Endothelial cell of umbilical vein (primary cell): ENCODE data around the gene BCR. TPM values are rescaled to one million over a fixed set of nuclear protein-coding genes. Genes with fewer than 3 reads are reported as not detected.

Source experiments
- BruUV-seq: library from RNA; stranded (reverse); fragments of 400-500 nt; replicated peaks from 2 replicates; lab custom pipeline; 2021; lab: Mats Ljungman, UMichigan
- CTCF ChIA-PET: fragments of 300-600, 350-600 bp; sonication (Branson Sonifier 250); formaldehyde crosslinking; loops from one replicate; lab custom pipeline; 2021; ENCODE audit warnings: antibody characterized with exemption, inconsistent platforms; lab: Charles Lee
- POLR2A ChIA-PET: fragments of 300-600, 350-600 bp; sonication (Branson Sonifier 250); formaldehyde crosslinking; loops from one replicate; lab custom pipeline; 2021; ENCODE audit warnings: antibody characterized with exemption, inconsistent platforms; lab: Charles Lee
- DNase-seq: peaks from one replicate; pipeline ENCODE4 v3.0.0-alpha.2; 2011; ENCODE audit warnings: low read depth, low spot score
- FAIRE-seq: peaks from 2 replicates; lab custom pipeline; 2011; peaks lifted over from hg19 to GRCh38; lab: Jason Lieb, UNC
- H2AFZ ChIP-seq: 2 replicates; pipeline ENCODE4 v1.6.0; 2012; ENCODE audit warnings: low read depth, low read length, control low read depth, inconsistent platforms
- H3K27ac ChIP-seq: 2 replicates; pipeline ENCODE4 v1.5.1; 2011; ENCODE audit warnings: low read depth, mild to moderate bottlenecking, control low read depth, low read length, moderate library complexity; ENCODE audit not compliant: insufficient read depth
- H3K27me3 ChIP-seq, 2 experiments: 2 replicates each; pipeline versions ENCODE4 v1.6.0 to v1.6.1; 2011; ENCODE audit warnings: low read length in 2 of 2, mixed read lengths in 1 of 2; ENCODE audit not compliant: control insufficient read depth in 2 of 2, insufficient read depth in 2 of 2
- H3K36me3 ChIP-seq, 2 experiments: 2 replicates in 1 of 2; 3 replicates in 1 of 2; pipeline ENCODE4 v1.5.1; 2011; ENCODE audit warnings: low read length in 2 of 2, mild to moderate bottlenecking in 1 of 2, moderate library complexity in 1 of 2; ENCODE audit not compliant: control insufficient read depth in 2 of 2, insufficient read depth in 2 of 2; ENCODE audit errors: extremely low read depth in 1 of 2
- H3K4me1 ChIP-seq: 3 replicates; pipeline ENCODE4 v1.5.1; 2011; ENCODE audit warnings: mild to moderate bottlenecking, low read length; ENCODE audit not compliant: control insufficient read depth, insufficient read depth; ENCODE audit errors: extremely low read depth
- H3K4me2 ChIP-seq: 2 replicates; pipeline ENCODE4 v1.6.1; 2011; ENCODE audit warnings: low read length, control low read depth, mixed read lengths; ENCODE audit not compliant: insufficient read depth
- H3K4me3 ChIP-seq, 3 experiments: fragments of 200-600 bp in 1 of 3; sonication (generic), shearing (Covaris generic) in 1 of 3; replicated peaks in 1 of 3; 2 replicates each; pipeline ENCODE4 v1.5.1; 2011 to 2016; ENCODE audit warnings: control low read depth in 3 of 3, low read length in 3 of 3, mild to moderate bottlenecking in 2 of 3, inconsistent platforms in 1 of 3, low read depth in 1 of 3, moderate library complexity in 1 of 3; ENCODE audit not compliant: insufficient read depth in 1 of 3
- H3K79me2 ChIP-seq: 2 replicates; pipeline ENCODE4 v1.6.0; 2012; ENCODE audit warnings: low read length, inconsistent platforms; ENCODE audit not compliant: control insufficient read depth, insufficient read depth
- H3K9ac ChIP-seq: replicated peaks from 2 replicates; pipeline ENCODE3; 2011; ENCODE audit warnings: low read length, control low read depth; ENCODE audit not compliant: insufficient read depth; ENCODE audit errors: extremely low read depth
- H3K9me1 ChIP-seq: replicated peaks from 3 replicates; pipeline ENCODE4 v1.6.0; 2011; ENCODE audit warnings: mild to moderate bottlenecking, low read length; ENCODE audit not compliant: control insufficient read depth, insufficient read depth; ENCODE audit errors: extremely low read depth
- H3K9me3 ChIP-seq: replicated peaks from 2 replicates; pipeline ENCODE4 v1.5.1; 2012; ENCODE audit warnings: low read length, inconsistent platforms; ENCODE audit not compliant: control insufficient read depth, insufficient read depth
- H4K20me1 ChIP-seq: replicated peaks from 2 replicates; pipeline ENCODE3; 2011; ENCODE audit warnings: mild to moderate bottlenecking, low read length; ENCODE audit not compliant: control insufficient read depth, insufficient read depth; ENCODE audit errors: extremely low read depth
- EZH2 ChIP-seq: IDR thresholded peaks from 2 replicates; pipeline ENCODE4 v1.6.1; 2012; ENCODE audit warnings: borderline replicate concordance, low read depth, mild to moderate bottlenecking, moderate library complexity, low read length, inconsistent platforms; ENCODE audit not compliant: severe bottlenecking
- FOS ChIP-seq: IDR thresholded peaks from 2 replicates; pipeline ENCODE4 v1.6.1; 2011; ENCODE audit warnings: mild to moderate bottlenecking, low read length, moderate library complexity, borderline replicate concordance; ENCODE audit not compliant: insufficient read depth
- GATA2 ChIP-seq: IDR thresholded peaks from 2 replicates; pipeline ENCODE4 v1.7.0; 2011; ENCODE audit warnings: low read depth, mild to moderate bottlenecking, moderate library complexity, mixed read lengths, low read length; ENCODE audit not compliant: insufficient read length, insufficient read depth
- JUN ChIP-seq: IDR thresholded peaks from 2 replicates; pipeline ENCODE4 v1.6.1; 2011; ENCODE audit warnings: borderline replicate concordance, low read depth; ENCODE audit not compliant: insufficient read length, insufficient read depth
- MYC ChIP-seq: IDR thresholded peaks from one replicate; pipeline ENCODE4 v1.6.1; 2011; ENCODE audit warnings: mild to moderate bottlenecking, low read depth, low read length
- POLR2A ChIP-seq: IDR thresholded peaks from 2 replicates; pipeline ENCODE4 v1.6.1; 2012; ENCODE audit warnings: low read depth, mild to moderate bottlenecking, control low read depth, low read length
- POLR2AphosphoS5 ChIP-seq: IDR thresholded peaks from 2 replicates; pipeline ENCODE4 v1.6.1; 2012; ENCODE audit warnings: low read depth, mild to moderate bottlenecking, control low read depth, low read length, moderate library complexity; ENCODE audit not compliant: insufficient read depth
- dilution Hi-C: fragments of 300-500 bp; cut with MboI; formaldehyde crosslinking; loops from one replicate; pipeline ENCODE4 v1.15.0; 2019; ENCODE audit warnings: low sequenced_read_pairs; ENCODE audit not compliant: extremely low pct_ligation_motif_present
- intact Hi-C: fragments of 100-400 bp; cut with micrococcal nuclease; formaldehyde crosslinking; loops from one replicate; pipeline ENCODE4 v1.10.0; 2022
- polyA plus RNA-seq, 4 experiments: library from polyadenylated mRNA; depleted of rRNA in 3 of 4; stranded (reverse) in 3 of 4; unstranded in 1 of 4; fragments of >200 nt; gene quantifications; 2 replicates each; pipeline versions ENCODE4 v1.2.1 to v1.2.3, GENCODE V29; 2011 to 2012; ENCODE audit warnings: missing spikeins in 1 of 4
- total RNA-seq: library from RNA; stranded (reverse); gene quantifications from 2 replicates; pipeline ENCODE4 v1.2.3, GENCODE V29; 2021
- TF ChIP-seq, protein P1 (sequence below): IDR thresholded peaks from 2 replicates; pipeline ENCODE4 v1.6.1; 2011; ENCODE audit not compliant: insufficient read depth, insufficient read length
- TF ChIP-seq, protein P2 (sequence below), 2 donors: IDR thresholded peaks; 1 replicate in 1 of 2; 2 replicates in 1 of 2; pipeline ENCODE4 v1.5.1; 2011; ENCODE audit warnings: low read length in 2 of 2, mild to moderate bottlenecking in 2 of 2, moderate library complexity in 2 of 2, control low read depth in 1 of 2, inconsistent platforms in 1 of 2, low read depth in 1 of 2; ENCODE audit not compliant: insufficient read depth in 1 of 2; ENCODE audit errors: extremely low read depth in 1 of 2

Gene BCR
- total and polyA plus RNA-seq, 2 donors (not counting 3 experiments of a cell fraction or from before 2014, with no cell fraction given): 129 to 141 TPM

GRCh38 chr22:23218867-23219251, 38.5 kb downstream of the BCR start:
- Histone ChIP-seq H2AFZ (no peak overlapping the region), H3K9me3 (no peaks in the 10 kb centered on the region), H3K27me3 (no peaks in the 10 kb centered on the region), H3K4me2 (peak overlapping the region; percentile 11), H3K27ac (peak overlapping the region; percentile 84), H3K79me2 (peaks cover 91% of the 10 kb centered on the region), H4K20me1 (no peaks in the 10 kb centered on the region), H3K9ac (peak overlapping the region; percentile 55), H3K36me3 (no peaks in the 10 kb centered on the region), H3K4me3 (no peak overlapping the region), H3K9me1 (no peaks in the 10 kb centered on the region), H3K4me1 (peaks cover 92% of the 10 kb centered on the region)
- POLR2A ChIA-PET: interaction anchor here (0.7 to 1.6 kb wide), 2 partner anchors 23 to 35 kb away, joined by 3 to 4 read pairs; no protein-coding TSS in a partner anchor
- CTCF ChIA-PET: interaction anchor here (1.1 to 1.9 kb wide), 4 partner anchors 32 to 63 kb away, joined by 5 to 18 read pairs (median 6); no protein-coding TSS in a partner anchor
- DNase-seq: peak; percentile 95
- FAIRE-seq: no peak
- intact Hi-C loops: loop anchor here (1.0 kb wide), 3 partner anchors 21 to 86 kb away; no protein-coding TSS in a partner anchor
- TF ChIP-seq, protein P1, sequence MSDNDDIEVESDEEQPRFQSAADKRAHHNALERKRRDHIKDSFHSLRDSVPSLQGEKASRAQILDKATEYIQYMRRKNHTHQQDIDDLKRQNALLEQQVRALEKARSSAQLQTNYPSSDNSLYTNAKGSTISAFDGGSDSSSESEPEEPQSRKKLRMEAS: no peak
- TF ChIP-seq, protein P2, sequence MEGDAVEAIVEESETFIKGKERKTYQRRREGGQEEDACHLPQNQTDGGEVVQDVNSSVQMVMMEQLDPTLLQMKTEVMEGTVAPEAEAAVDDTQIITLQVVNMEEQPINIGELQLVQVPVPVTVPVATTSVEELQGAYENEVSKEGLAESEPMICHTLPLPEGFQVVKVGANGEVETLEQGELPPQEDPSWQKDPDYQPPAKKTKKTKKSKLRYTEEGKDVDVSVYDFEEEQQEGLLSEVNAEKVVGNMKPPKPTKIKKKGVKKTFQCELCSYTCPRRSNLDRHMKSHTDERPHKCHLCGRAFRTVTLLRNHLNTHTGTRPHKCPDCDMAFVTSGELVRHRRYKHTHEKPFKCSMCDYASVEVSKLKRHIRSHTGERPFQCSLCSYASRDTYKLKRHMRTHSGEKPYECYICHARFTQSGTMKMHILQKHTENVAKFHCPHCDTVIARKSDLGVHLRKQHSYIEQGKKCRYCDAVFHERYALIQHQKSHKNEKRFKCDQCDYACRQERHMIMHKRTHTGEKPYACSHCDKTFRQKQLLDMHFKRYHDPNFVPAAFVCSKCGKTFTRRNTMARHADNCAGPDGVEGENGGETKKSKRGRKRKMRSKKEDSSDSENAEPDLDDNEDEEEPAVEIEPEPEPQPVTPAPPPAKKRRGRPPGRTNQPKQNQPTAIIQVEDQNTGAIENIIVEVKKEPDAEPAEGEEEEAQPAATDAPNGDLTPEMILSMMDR (IDR thresholded peaks at IDR 0.05; ENCODE audit: extremely low read depth in 1 of 2, insufficient read depth in 1 of 2, low read depth in 1 of 2, low read length in 2 of 2): no peak
- TF ChIP-seq FOS: no peak
- no peak for TF ChIP-seq EZH2
- peak; percentile 43 for TF ChIP-seq POLR2AphosphoS5
- TF ChIP-seq GATA2: no peak
- TF ChIP-seq JUN: no peak
- TF ChIP-seq POLR2A: peak; percentile 53
- TF ChIP-seq MYC: no peak
- dilution Hi-C loops: no loop called here
- no TSS peak for BruUV-seq
